ENCODE results near the gene PTX3. TPM values are rescaled to one million over a fixed set of nuclear protein-coding genes. Genes with fewer than 3 reads are reported as not detected.

Gene PTX3
- total and polyA plus RNA-seq, 2 experiments from 2014 or later: 251 to 267 TPM

- Histone ChIP-seq H3K36me3 (ENCODE audit: low read depth) (peaks cover 23% of the 10 kb centered on the region), H3K4me3 (no peak overlapping the region), H3K9ac (no peak overlapping the region), H3K4me1 (ENCODE audit: insufficient read depth) (peaks cover 62% of the 10 kb centered on the region), H3K27ac (peak overlapping the region; percentile 49), H3K79me2 (ENCODE audit: insufficient read depth) (peaks cover 20% of the 10 kb centered on the region; the same call in 1 of the 2 replicates), H2AFZ (no peak overlapping the region), H4K20me1 (ENCODE audit: insufficient read depth) (no peaks in the 10 kb centered on the region), H3K27me3 (replicated peaks; ENCODE audit: insufficient read depth) (no peaks in the 10 kb centered on the region), H3K9me2 (ENCODE audit: insufficient read depth) (no peaks in the 10 kb centered on the region), H3K4me2 (ENCODE audit: unreplicated experiment) (no peak overlapping the region), H3K9me3 (ENCODE audit: low read depth) (no peaks in the 10 kb centered on the region), H3F3A (ENCODE audit: insufficient read depth) (peaks cover 76% of the 10 kb centered on the region)
- TF ChIP-seq EZH2 (IDR thresholded peaks at IDR 0.05; ENCODE audit: insufficient read depth, poor library complexity, severe bottlenecking): no peak
- TF ChIP-seq EZH2phosphoT487 (IDR thresholded peaks at IDR 0.05; ENCODE audit: insufficient read depth, low read depth): no peak
- DNase-seq: no peak
- WGBS, 2 experiments (ENCODE audit: low coverage in 1 of 2, low lambda C conversion rate in 2 of 2, missing lambda C conversion rate in 2 of 2): 48 to 50% methylated on average over 1 of the region's 1 CpG
- in situ Hi-C loops (cut with MboI): no loop called here
Measured at GRCh38 chr3:157444797-157445184, 8.1 kb downstream of the PTX3 start.

DNA sequence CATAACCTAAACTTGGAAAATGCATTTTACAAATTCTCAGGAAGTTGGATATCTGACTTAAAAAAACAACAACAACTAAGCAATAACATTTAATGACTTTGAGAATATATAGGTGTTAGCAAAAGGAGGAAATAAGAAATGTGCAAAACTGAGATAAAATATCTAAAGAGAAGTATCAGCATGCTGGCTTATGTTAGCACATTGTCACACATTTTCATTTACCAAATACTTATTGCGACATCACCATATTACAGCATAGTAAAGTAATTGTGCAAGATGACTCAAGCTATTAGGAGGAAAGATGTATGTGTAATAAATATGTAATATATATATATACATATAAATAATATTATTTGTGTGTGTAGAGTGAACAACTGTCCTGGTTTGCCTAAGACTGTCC lies 9.2 kb downstream of the PTX3 start:
- peaks cover 60% of the 10 kb centered on the region for H3K4me1 ChIP-seq (ENCODE audit: insufficient read depth)
- no peak overlapping the region for H3K27ac ChIP-seq
- TF ChIP-seq EZH2phosphoT487 (IDR thresholded peaks at IDR 0.05; ENCODE audit: insufficient read depth, low read depth) (no peak), EZH2 (IDR thresholded peaks at IDR 0.05; ENCODE audit: insufficient read depth, poor library complexity, severe bottlenecking) (no peak)
- H4K20me1 ChIP-seq (ENCODE audit: insufficient read depth): no peaks in the 10 kb centered on the region
- H3K4me2 ChIP-seq (ENCODE audit: unreplicated experiment): no peak overlapping the region
- in situ Hi-C loops (cut with MboI): no loop called here
- no peaks in the 10 kb centered on the region for H3K9me2 ChIP-seq (ENCODE audit: insufficient read depth)
- peak; percentile 80 for DNase-seq
- peaks cover 10% of the 10 kb centered on the region; the same call in 1 of the 2 replicates for H3K79me2 ChIP-seq (ENCODE audit: insufficient read depth)
- H3K9ac ChIP-seq: no peak overlapping the region
- H2AFZ ChIP-seq: no peak overlapping the region
- H3K4me3 ChIP-seq: no peak overlapping the region
- H3K36me3 ChIP-seq (ENCODE audit: low read depth): peaks cover 18% of the 10 kb centered on the region
- H3K9me3 ChIP-seq (ENCODE audit: low read depth): no peaks in the 10 kb centered on the region
- no peaks in the 10 kb centered on the region for H3K27me3 ChIP-seq (replicated peaks; ENCODE audit: insufficient read depth)
- 93 to 100% methylated on average over 1 of the region's 1 CpG for WGBS, 2 experiments (ENCODE audit: low coverage in 1 of 2, low lambda C conversion rate in 2 of 2, missing lambda C conversion rate in 2 of 2)
- H3F3A ChIP-seq (ENCODE audit: insufficient read depth): peaks cover 67% of the 10 kb centered on the region

GRCh38 chr3:157447026-157447694 lies 10.5 kb downstream of the PTX3 start:
- in situ Hi-C loops (cut with MboI): no loop called here
- no peaks in the 10 kb centered on the region for H4K20me1 ChIP-seq (ENCODE audit: insufficient read depth)
- H3K4me3 ChIP-seq: no peak overlapping the region
- no peaks in the 10 kb centered on the region for H3K9me2 ChIP-seq (ENCODE audit: insufficient read depth)
- no peak overlapping the region for H2AFZ ChIP-seq
- peak; percentile 78 for DNase-seq
- no peak for TF ChIP-seq EZH2phosphoT487 (IDR thresholded peaks at IDR 0.05; ENCODE audit: insufficient read depth, low read depth)
- H3K27ac ChIP-seq: peak overlapping the region; percentile 18
- no peaks in the 10 kb centered on the region for H3K9me3 ChIP-seq (ENCODE audit: low read depth)
- WGBS, 2 experiments (ENCODE audit: low coverage in 1 of 2, low lambda C conversion rate in 2 of 2, missing lambda C conversion rate in 2 of 2): 42 to 43% methylated on average over 3 of the region's 3 CpGs
- H3F3A ChIP-seq (ENCODE audit: insufficient read depth): peaks cover 54% of the 10 kb centered on the region
- H3K36me3 ChIP-seq (ENCODE audit: low read depth): peaks cover 12% of the 10 kb centered on the region
- no peak overlapping the region for H3K9ac ChIP-seq
- H3K79me2 ChIP-seq (ENCODE audit: insufficient read depth): no peaks in the 10 kb centered on the region
- H3K4me1 ChIP-seq (ENCODE audit: insufficient read depth): peaks cover 48% of the 10 kb centered on the region
- no peaks in the 10 kb centered on the region for H3K27me3 ChIP-seq (replicated peaks; ENCODE audit: insufficient read depth)
- no peak overlapping the region for H3K4me2 ChIP-seq (ENCODE audit: unreplicated experiment)

- Histone ChIP-seq H3F3A (ENCODE audit: insufficient read depth) (peaks cover 15% of the 10 kb centered on the region), H3K27me3 (replicated peaks; ENCODE audit: insufficient read depth) (no peaks in the 10 kb centered on the region), H3K4me2 (ENCODE audit: unreplicated experiment) (no peak overlapping the region), H3K79me2 (ENCODE audit: insufficient read depth) (no peaks in the 10 kb centered on the region), H3K9ac (no peak overlapping the region), H3K4me3 (no peak overlapping the region), H2AFZ (no peak overlapping the region), H4K20me1 (ENCODE audit: insufficient read depth) (no peaks in the 10 kb centered on the region), H3K36me3 (ENCODE audit: low read depth) (no peaks in the 10 kb centered on the region), H3K4me1 (ENCODE audit: insufficient read depth) (peaks cover 6% of the 10 kb centered on the region; the same call in 1 of the 2 replicates), H3K27ac (no peak overlapping the region), H3K9me2 (ENCODE audit: insufficient read depth) (no peaks in the 10 kb centered on the region), H3K9me3 (ENCODE audit: low read depth) (no peaks in the 10 kb centered on the region)
- TF ChIP-seq EZH2phosphoT487 (IDR thresholded peaks at IDR 0.05; ENCODE audit: insufficient read depth, low read depth): no peak
- no peak for TF ChIP-seq EZH2 (IDR thresholded peaks at IDR 0.05; ENCODE audit: insufficient read depth, poor library complexity, severe bottlenecking)
- in situ Hi-C loops (cut with MboI): no loop called here
- WGBS, 2 experiments (ENCODE audit: low coverage in 1 of 2, low lambda C conversion rate in 2 of 2, missing lambda C conversion rate in 2 of 2): 69 to 77% methylated on average over 3 of the region's 3 CpGs
- no peak for DNase-seq
Measured at GRCh38 chr3:157452097-157452496, 15.4 kb downstream of the PTX3 start.
